ENCODE measurements around the gene ZC3H10. TPM values are rescaled to one million over a fixed set of nuclear protein-coding genes. Genes with fewer than 3 reads are reported as not detected.
A peak's percentile ranks its signal among the peaks of the same experiment; 100 is the strongest.

Gene ZC3H10
- total and polyA plus RNA-seq, 2 of the 4 experiments (the other 2 are of a cell fraction) = 1.5 to 3.6 TPM

GRCh38 chr12:56130876-56131275 lies 12.8 kb downstream of the ZC3H10 start:
- no TSS peak for BruUV-seq (replicated peaks)
- Histone ChIP-seq H3K79me1 (ENCODE audit: low read depth in 1 of 2, low read length in 2 of 2) (peaks cover 44 to 68% of the 10 kb centered on the region in 2 experiments), H3K36me3 (ENCODE audit: control insufficient read depth, insufficient read depth, low read length) (peaks cover 39% of the 10 kb centered on the region), H3K4me2 (ENCODE audit: low read depth, low read length) (no peak overlapping the region), H3K4me1 (ENCODE audit: control insufficient read depth, insufficient read depth, low read length) (peaks cover 6% of the 10 kb centered on the region; the same call in 1 of the 2 replicates), H3K23ac (ENCODE audit: low read depth, low read length) (no peak overlapping the region), H2AFZ (replicated peaks; ENCODE audit: low read length, poor library complexity) (no peak overlapping the region), H3K4ac (ENCODE audit: low read depth, low read length) (no peak overlapping the region), H2AK9ac (replicated peaks; ENCODE audit: low read depth, low read length, poor library complexity) (peak overlapping the region; percentile 77), H4K5ac (ENCODE audit: low read depth, low read length) (no peak overlapping the region), H3K9me1 (ENCODE audit: insufficient read depth, low read length) (no peaks in the 10 kb centered on the region), H4K91ac (ENCODE audit: insufficient read depth, low read depth, low read length) (no peak overlapping the region), H3K9ac (ENCODE audit: low read depth, low read length) (no peak overlapping the region), H3K9me3 (ENCODE audit: control insufficient read depth, insufficient read depth, low read length) (no peaks in the 10 kb centered on the region), H3K56ac (ENCODE audit: extremely low read depth, insufficient read depth, low read length) (no peak overlapping the region), H2BK5ac (ENCODE audit: low read depth, low read length, poor library complexity, severe bottlenecking) (no peak overlapping the region), H4K20me1 (ENCODE audit: insufficient read depth, low read length) (no peaks in the 10 kb centered on the region), H3K27me3 (ENCODE audit: control insufficient read depth, insufficient read depth, low read length) (no peaks in the 10 kb centered on the region), H2BK120ac (ENCODE audit: low read depth, low read length) (no peak overlapping the region), H2AK5ac (ENCODE audit: low read depth, low read length) (0 out of 2 replicates have a peak overlapping the region, but pooled peaks have one; percentile 9), H3K4me3 (ENCODE audit: insufficient read depth, low read depth, low read length) (no peak overlapping the region), H3K27ac (ENCODE audit: insufficient read depth, low read length) (no peak overlapping the region), H4K8ac (ENCODE audit: low read depth in 2 of 2, low read length in 2 of 2) (no peak overlapping the region), H2BK15ac (ENCODE audit: low read depth, low read length) (no peak overlapping the region), H3K18ac (ENCODE audit: low read depth, low read length) (no peak overlapping the region), H2BK20ac (ENCODE audit: low read depth, low read length) (no peak overlapping the region), H3K14ac (replicated peaks; ENCODE audit: low read depth, low read length) (no peak overlapping the region)
- intact Hi-C loops (cut with micrococcal nuclease) (no loop called here), in situ Hi-C loops (cut with MboI; ENCODE audit: low sequenced_read_pairs) (no loop called here), dilution Hi-C loops (cut with HindIII; ENCODE audit: low sequenced_read_pairs, unreplicated experiment) (no loop called here)
- 100% methylated on average over 1 of the region's 4 CpGs; no CpG with 5 or more reads in 1 of the 2 experiments for WGBS, 2 experiments (ENCODE audit: extremely low coverage in 2 of 2, insufficient read length in 1 of 2)
- no peak for ATAC-seq (ENCODE audit: low read depth)
- CTCF ChIA-PET = no interaction called here
- no peak for DNase-seq
- TF ChIP-seq MAFK (IDR thresholded peaks at IDR 0.05; ENCODE audit: low read depth, low read length) (no peak), POLR2A (IDR thresholded peaks at IDR 0.05; ENCODE audit: low read depth, low read length) (no peak), ELK1 (IDR thresholded peaks at IDR 0.05; ENCODE audit: borderline replicate concordance, low read depth, low read length) (no peak), CHD1 (IDR thresholded peaks at IDR 0.05; ENCODE audit: low read depth, low read length) (no peak), NFE2L2 (IDR thresholded peaks at IDR 0.05; ENCODE audit: low read depth, low read length) (no peak), CTCF (conservative IDR thresholded peaks at IDR 0.05; ENCODE audit: low read depth, low read length) (no peak), SMC3 (IDR thresholded peaks at IDR 0.05; ENCODE audit: low read depth, low read length) (no peak), CEBPB (IDR thresholded peaks at IDR 0.05; ENCODE audit: low read depth, low read length) (no peak), RFX5 (IDR thresholded peaks at IDR 0.05; ENCODE audit: low read depth, low read length) (no peak), RAD21 (IDR thresholded peaks at IDR 0.05; ENCODE audit: low read length) (no peak), FOS (IDR thresholded peaks at IDR 0.05; ENCODE audit: low read depth, low read length) (no peak), MAZ (IDR thresholded peaks at IDR 0.05; ENCODE audit: borderline replicate concordance, low read depth, low read length) (no peak), BHLHE40 (IDR thresholded peaks at IDR 0.05; ENCODE audit: low read depth, low read length) (no peak), MXI1 (IDR thresholded peaks at IDR 0.05; ENCODE audit: borderline replicate concordance, low read depth, low read length) (no peak)
- TF ChIP-seq, protein P1, sequence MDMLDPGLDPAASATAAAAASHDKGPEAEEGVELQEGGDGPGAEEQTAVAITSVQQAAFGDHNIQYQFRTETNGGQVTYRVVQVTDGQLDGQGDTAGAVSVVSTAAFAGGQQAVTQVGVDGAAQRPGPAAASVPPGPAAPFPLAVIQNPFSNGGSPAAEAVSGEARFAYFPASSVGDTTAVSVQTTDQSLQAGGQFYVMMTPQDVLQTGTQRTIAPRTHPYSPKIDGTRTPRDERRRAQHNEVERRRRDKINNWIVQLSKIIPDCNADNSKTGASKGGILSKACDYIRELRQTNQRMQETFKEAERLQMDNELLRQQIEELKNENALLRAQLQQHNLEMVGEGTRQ (IDR thresholded peaks at IDR 0.05; ENCODE audit: low read depth, low read length) = no peak
- POLR2A ChIA-PET (ENCODE audit: unreplicated experiment) = no interaction called here

Measured in IMR-90 (cell line).